GM15510 (cell line): ENCODE results near the gene SIPA1L3.

ENCODE experiments used
- POLR2A ChIP-seq: IDR thresholded peaks from 3 replicates; pipeline ENCODE4 v1.6.1; 2011; ENCODE audit warnings: borderline replicate concordance; ENCODE audit not compliant: insufficient read length; ENCODE audit errors: extremely low read depth

Gene SIPA1L3

GRCh38 chr19:38120471-38121025, 213.5 kb downstream of the SIPA1L3 start:
- TF ChIP-seq POLR2A = no peak

- TF ChIP-seq POLR2A = no peak
Measured at GRCh38 chr19:38122402-38123093, 215.5 kb downstream of the SIPA1L3 start.

GRCh38 chr19:38125238-38125637, 218.2 kb downstream of the SIPA1L3 start:
- no peak for TF ChIP-seq POLR2A

GRCh38 chr19:38130399-38130798, 223.4 kb downstream of the SIPA1L3 start:
- TF ChIP-seq POLR2A = no peak

GRCh38 chr19:38132781-38133180, 225.8 kb downstream of the SIPA1L3 start:
- TF ChIP-seq POLR2A = no peak

GRCh38 chr19:38133319-38133718, 226.3 kb downstream of the SIPA1L3 start:
- no peak for TF ChIP-seq POLR2A

- TF ChIP-seq POLR2A = no peak
Measured at GRCh38 chr19:38134540-38135149, 227.6 kb downstream of the SIPA1L3 start.

- no peak for TF ChIP-seq POLR2A
Measured at GRCh38 chr19:38135150-38135998, 228.4 kb downstream of the SIPA1L3 start.

GRCh38 chr19:38139122-38139521, 232.1 kb downstream of the SIPA1L3 start:
- TF ChIP-seq POLR2A = no peak

- TF ChIP-seq POLR2A = no peak
Measured at GRCh38 chr19:38141108-38141507, 234.1 kb downstream of the SIPA1L3 start.

- TF ChIP-seq POLR2A = no peak
Measured at GRCh38 chr19:38142176-38143035, 235.4 kb downstream of the SIPA1L3 start.

GRCh38 chr19:38143847-38144246, 236.8 kb downstream of the SIPA1L3 start:
- no peak for TF ChIP-seq POLR2A

GRCh38 chr19:38144667-38145066, 237.7 kb downstream of the SIPA1L3 start:
- no peak for TF ChIP-seq POLR2A

GRCh38 chr19:38145623-38146022, 238.6 kb downstream of the SIPA1L3 start:
- TF ChIP-seq POLR2A = no peak
